RWPE2 (cell line): ENCODE results near the gene FBXW8.

Source experiments
- ATAC-seq: fragments of 200-7000 bp; cut with Tn5 transposase; 3 replicates; pipeline ENCODE4 v1.9.1; 2021; ENCODE audit warnings: low read depth
- DNase-seq: peaks from one replicate; pipeline ENCODE4 v3.0.0-alpha.2; 2020; ENCODE audit warnings: low spot score
- H3K27ac ChIP-seq: fragments of 450-650 bp; 2 replicates; pipeline ENCODE4 v1.5.1; 2017; ENCODE audit warnings: mild to moderate bottlenecking; ENCODE audit not compliant: poor library complexity, severe bottlenecking
- H3K27me3 ChIP-seq: fragments of 250-450 bp; sonication (Bioruptor Pico); 2 replicates; pipeline ENCODE4 v1.5.1; 2021; ENCODE audit warnings: mild to moderate bottlenecking, moderate library complexity; ENCODE audit not compliant: insufficient read depth, poor library complexity, severe bottlenecking
- H3K36me3 ChIP-seq: fragments of 250-450 bp; sonication (Bioruptor Pico); 2 replicates; pipeline ENCODE4 v1.5.1; 2020; ENCODE audit warnings: low read depth, mild to moderate bottlenecking, moderate library complexity
- H3K4me1 ChIP-seq: fragments of 250-450 bp; sonication (Bioruptor Pico); 2 replicates; pipeline ENCODE4 v1.5.1; 2021; ENCODE audit warnings: mild to moderate bottlenecking, moderate library complexity; ENCODE audit not compliant: insufficient read depth, poor library complexity, severe bottlenecking
- H3K4me3 ChIP-seq: fragments of 250-450 bp; sonication (Bioruptor Pico); 2 replicates; pipeline ENCODE4 v1.5.1; 2021; ENCODE audit warnings: mild to moderate bottlenecking, moderate library complexity; ENCODE audit not compliant: severe bottlenecking
- H3K9me3 ChIP-seq: fragments of 250-450 bp; sonication (Bioruptor Pico); 2 replicates; pipeline ENCODE4 v1.5.1; 2021; ENCODE audit warnings: mild to moderate bottlenecking, moderate library complexity; ENCODE audit not compliant: severe bottlenecking
- CTCF ChIP-seq: fragments of 450-650 bp; IDR thresholded peaks from one replicate; pipeline ENCODE4 v1.5.1; 2017; ENCODE audit warnings: mild to moderate bottlenecking, moderate library complexity; ENCODE audit not compliant: poor library complexity, severe bottlenecking

The FBXW8 gene

GRCh38 chr12:117068492-117068891 is 157.7 kb downstream of the FBXW8 start:
- Histone ChIP-seq H3K36me3 (no peaks in the 10 kb centered on the region), H3K4me1 (no peaks in the 10 kb centered on the region), H3K27me3 (peaks cover 5% of the 10 kb centered on the region), H3K9me3 (no peaks in the 10 kb centered on the region), H3K27ac (no peak overlapping the region), H3K4me3 (no peak overlapping the region)
- DNase-seq (no peak), ATAC-seq (no peak)
- TF ChIP-seq CTCF, result no peak

- no peaks in the 10 kb centered on the region for H3K36me3 ChIP-seq
- H3K4me3 ChIP-seq, result no peak overlapping the region
- H3K4me1 ChIP-seq, result no peaks in the 10 kb centered on the region
- DNase-seq (no peak), ATAC-seq (no peak)
- peaks cover 5% of the 10 kb centered on the region for H3K27me3 ChIP-seq
- TF ChIP-seq CTCF, result no peak
- no peak overlapping the region for H3K27ac ChIP-seq
- H3K9me3 ChIP-seq, result no peaks in the 10 kb centered on the region
These were observed 158.5 kb downstream of the FBXW8 start for GRCh38 chr12:117069101-117069797.

GRCh38 chr12:117069926-117070900 is 159.5 kb downstream of the FBXW8 start:
- DNase-seq, result no peak
- no peak overlapping the region for H3K4me3 ChIP-seq
- H3K9me3 ChIP-seq, result no peaks in the 10 kb centered on the region
- no peak for TF ChIP-seq CTCF
- peaks cover 5% of the 10 kb centered on the region for H3K27me3 ChIP-seq
- ATAC-seq, result no peak
- no peaks in the 10 kb centered on the region for H3K4me1 ChIP-seq
- no peak overlapping the region for H3K27ac ChIP-seq
- H3K36me3 ChIP-seq, result no peaks in the 10 kb centered on the region

GRCh38 chr12:117071009-117071408 is 160.3 kb downstream of the FBXW8 start:
- TF ChIP-seq CTCF, result no peak
- Histone ChIP-seq H3K27me3 (peaks cover 5% of the 10 kb centered on the region), H3K4me1 (no peaks in the 10 kb centered on the region), H3K36me3 (no peaks in the 10 kb centered on the region), H3K9me3 (no peaks in the 10 kb centered on the region), H3K27ac (no peak overlapping the region), H3K4me3 (no peak overlapping the region)
- ATAC-seq (no peak), DNase-seq (no peak)
